Loucy (cell line): ENCODE data around the gene RASSF4.

Experiments
- EZH2phosphoT487 ChIP-seq: fragments of 200-600 bp; IDR thresholded peaks from 2 replicates; pipeline ENCODE4 v1.6.1; 2018; ENCODE audit warnings: antibody characterized with exemption, mild to moderate bottlenecking, moderate library complexity, borderline replicate concordance
- TF ChIP-seq, protein P1 (sequence below): fragments of 200-600 bp; sonication (generic); conservative IDR thresholded peaks from 2 replicates; pipeline ENCODE4 v1.5.1; 2014; ENCODE audit warnings: mild to moderate bottlenecking, antibody characterized with exemption, low read length

DNA sequence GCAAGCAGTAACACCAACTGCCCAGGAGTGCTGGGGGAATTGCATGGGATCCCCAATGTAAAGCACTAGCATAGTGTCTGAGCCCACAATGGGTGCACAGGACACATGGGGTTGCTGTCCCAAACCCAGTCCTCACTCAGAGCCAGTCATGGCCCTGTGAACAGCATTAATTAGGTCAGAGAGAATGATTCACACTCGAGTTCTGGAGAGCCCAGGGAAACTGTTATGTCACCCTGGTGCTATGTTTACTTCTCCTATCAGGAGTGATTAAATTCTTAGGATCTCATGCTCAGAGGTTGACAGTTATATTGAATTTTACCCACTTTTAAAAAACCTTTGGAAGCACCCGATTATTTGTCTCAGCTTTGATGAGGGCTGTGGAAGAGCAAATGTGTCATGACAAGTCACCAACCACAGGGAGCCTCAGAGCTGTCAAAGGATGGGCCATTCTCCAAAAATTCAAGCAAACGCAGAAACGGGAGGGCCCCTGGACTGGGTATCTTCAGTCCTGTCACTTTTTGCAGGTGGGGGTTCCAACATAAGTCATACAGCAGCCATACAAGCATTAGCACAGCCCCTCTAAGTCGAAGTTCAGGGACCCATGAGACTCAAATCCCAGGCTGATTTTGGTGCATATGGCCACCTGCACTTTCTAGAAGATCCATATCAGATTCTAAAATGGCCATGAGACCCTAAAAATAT lies 1.3 kb upstream of the RASSF4 start:
- TF ChIP-seq, protein P1, sequence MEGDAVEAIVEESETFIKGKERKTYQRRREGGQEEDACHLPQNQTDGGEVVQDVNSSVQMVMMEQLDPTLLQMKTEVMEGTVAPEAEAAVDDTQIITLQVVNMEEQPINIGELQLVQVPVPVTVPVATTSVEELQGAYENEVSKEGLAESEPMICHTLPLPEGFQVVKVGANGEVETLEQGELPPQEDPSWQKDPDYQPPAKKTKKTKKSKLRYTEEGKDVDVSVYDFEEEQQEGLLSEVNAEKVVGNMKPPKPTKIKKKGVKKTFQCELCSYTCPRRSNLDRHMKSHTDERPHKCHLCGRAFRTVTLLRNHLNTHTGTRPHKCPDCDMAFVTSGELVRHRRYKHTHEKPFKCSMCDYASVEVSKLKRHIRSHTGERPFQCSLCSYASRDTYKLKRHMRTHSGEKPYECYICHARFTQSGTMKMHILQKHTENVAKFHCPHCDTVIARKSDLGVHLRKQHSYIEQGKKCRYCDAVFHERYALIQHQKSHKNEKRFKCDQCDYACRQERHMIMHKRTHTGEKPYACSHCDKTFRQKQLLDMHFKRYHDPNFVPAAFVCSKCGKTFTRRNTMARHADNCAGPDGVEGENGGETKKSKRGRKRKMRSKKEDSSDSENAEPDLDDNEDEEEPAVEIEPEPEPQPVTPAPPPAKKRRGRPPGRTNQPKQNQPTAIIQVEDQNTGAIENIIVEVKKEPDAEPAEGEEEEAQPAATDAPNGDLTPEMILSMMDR: no peak
- TF ChIP-seq EZH2phosphoT487: no peak
